ENCODE results near the gene LCN6. TPM values are rescaled to one million over a fixed set of nuclear protein-coding genes. Genes with fewer than 3 reads are reported as not detected.

The LCN6 gene
- total and polyA plus RNA-seq, 12 donors: 1.5 to 261 (median 4.6) TPM

DNA sequence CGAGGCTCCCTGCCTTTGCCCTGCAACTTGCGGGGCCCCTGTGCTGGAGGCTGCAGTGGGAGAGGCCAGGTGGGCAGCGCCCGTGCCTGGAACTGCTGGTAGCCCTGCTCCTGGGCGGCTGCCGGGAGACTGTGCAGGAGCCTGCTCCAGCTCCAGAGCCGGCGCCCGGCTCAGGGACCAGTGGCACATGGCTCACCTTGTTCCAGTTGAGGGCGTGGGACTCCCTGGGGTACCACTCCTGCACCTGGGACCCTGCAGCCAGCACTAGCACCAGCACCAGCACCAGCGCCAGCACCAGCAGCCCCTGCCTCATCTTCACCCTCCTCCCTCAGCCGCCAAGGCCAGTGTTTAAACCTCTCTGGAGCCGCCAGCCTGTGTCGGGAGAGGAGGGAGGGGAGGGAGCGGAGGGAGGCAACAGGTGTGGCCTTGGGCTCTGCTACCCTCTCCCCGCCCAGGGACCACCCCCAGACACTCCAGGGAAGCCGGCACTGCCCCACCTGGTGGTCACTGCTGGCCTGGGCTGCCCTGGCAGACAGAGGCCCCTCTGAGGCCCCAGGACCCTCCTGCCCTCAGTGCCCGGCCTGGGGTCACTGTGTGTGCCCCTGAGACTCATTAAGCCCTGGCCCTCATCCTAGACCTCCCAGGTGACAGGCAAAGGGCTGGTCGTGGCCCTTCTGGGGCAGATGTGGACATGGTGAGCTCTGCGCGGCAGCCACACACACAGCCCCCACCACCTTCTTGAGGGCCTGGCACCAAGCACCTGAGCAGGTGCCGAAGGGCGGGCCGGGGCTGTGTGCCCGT lies 5.5 kb downstream of the LCN6 start, which contains the start of gene LCN10:
TSS of gene LCN10 (minus strand) at position 350 of the 801 bp plus-strand sequence. CDS start at position 313, 37 bp downstream.
- ATAC-seq: peak in 1 of 8 donors; percentile 6
- Histone ChIP-seq H3K36me3 (no peaks in the 10 kb centered on the region), H3K4me1 (peaks cover 11 to 42% (median 25%) of the 10 kb centered on the region in 9 donors), H3K4me3 (peak within 1 kb of the TSS in 8 of 10 donors; percentile 5 to 30 (median 16)), H3K27me3 (peaks cover 0 to 25% (median 19%) of the 10 kb centered on the region in 7 donors), H3K27ac (peak within 1 kb of the TSS in 2 of 10 donors; percentile 26 to 39), H3K9me3 (no peaks in the 10 kb centered on the region)
- no peak for DNase-seq
- WGBS, 2 donors: 70 to 71% methylated on average over 23 to 25 of the region's 25 CpGs
- TF ChIP-seq, protein P1, sequence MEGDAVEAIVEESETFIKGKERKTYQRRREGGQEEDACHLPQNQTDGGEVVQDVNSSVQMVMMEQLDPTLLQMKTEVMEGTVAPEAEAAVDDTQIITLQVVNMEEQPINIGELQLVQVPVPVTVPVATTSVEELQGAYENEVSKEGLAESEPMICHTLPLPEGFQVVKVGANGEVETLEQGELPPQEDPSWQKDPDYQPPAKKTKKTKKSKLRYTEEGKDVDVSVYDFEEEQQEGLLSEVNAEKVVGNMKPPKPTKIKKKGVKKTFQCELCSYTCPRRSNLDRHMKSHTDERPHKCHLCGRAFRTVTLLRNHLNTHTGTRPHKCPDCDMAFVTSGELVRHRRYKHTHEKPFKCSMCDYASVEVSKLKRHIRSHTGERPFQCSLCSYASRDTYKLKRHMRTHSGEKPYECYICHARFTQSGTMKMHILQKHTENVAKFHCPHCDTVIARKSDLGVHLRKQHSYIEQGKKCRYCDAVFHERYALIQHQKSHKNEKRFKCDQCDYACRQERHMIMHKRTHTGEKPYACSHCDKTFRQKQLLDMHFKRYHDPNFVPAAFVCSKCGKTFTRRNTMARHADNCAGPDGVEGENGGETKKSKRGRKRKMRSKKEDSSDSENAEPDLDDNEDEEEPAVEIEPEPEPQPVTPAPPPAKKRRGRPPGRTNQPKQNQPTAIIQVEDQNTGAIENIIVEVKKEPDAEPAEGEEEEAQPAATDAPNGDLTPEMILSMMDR (IDR thresholded peaks at IDR 0.05): peak in 6 of 9 donors; percentile 13 to 41 (median 26)
- intact Hi-C loops (cut with DNase I): no loop called here

DNA sequence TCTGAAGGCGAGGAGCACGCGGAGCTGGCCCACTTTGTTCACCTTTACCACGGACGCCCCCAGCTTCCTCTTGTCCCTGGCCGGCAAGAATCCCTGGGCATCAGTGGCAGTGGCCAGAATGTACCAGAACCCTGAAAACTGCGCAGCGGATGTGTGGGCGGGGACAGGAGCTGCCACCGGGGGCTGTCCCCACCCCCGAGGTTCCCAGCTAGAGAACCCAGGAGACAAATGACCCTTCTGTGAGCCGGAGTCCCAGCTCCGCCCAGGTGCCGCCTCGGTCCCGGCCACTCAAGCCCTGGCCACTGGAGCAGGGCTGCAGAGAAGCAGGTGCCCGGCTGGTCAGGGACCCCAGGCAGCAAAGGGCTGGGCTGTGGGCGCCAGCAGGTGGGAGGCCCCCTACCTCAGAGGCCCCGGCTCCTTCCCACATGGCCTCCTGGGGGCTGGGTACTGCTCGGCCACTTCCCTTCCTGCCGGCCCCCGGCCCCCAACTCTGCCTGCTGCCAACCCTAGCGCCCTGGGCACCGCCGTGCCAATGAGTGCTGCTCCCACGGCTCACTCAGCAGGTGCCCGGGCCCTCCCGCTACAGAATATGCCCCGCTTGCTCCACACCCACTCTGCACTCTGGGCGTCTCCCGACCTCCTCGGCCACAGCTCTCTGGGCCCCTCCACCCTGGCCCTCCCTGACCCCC lies 6.3 kb downstream of the LCN6 start:
- Histone ChIP-seq H3K4me1 (peaks cover 11 to 42% (median 25%) of the 10 kb centered on the region in 9 donors), H3K4me3 (peak overlapping the region in 8 of 10 donors; percentile 5 to 30 (median 16)), H3K36me3 (no peaks in the 10 kb centered on the region), H3K9me3 (no peaks in the 10 kb centered on the region), H3K27ac (peak overlapping the region in 2 of 10 donors; percentile 26 to 39), H3K27me3 (peaks cover 0 to 25% (median 19%) of the 10 kb centered on the region in 7 donors)
- no peak for DNase-seq
- intact Hi-C loops (cut with DNase I): no loop called here
- WGBS, 2 donors: 52 to 60% methylated on average over 32 of the region's 32 CpGs
- TF ChIP-seq, protein P1 (IDR thresholded peaks at IDR 0.05): no peak
- ATAC-seq: peak in 7 of 8 donors; percentile 8 to 46 (median 13)

DNA sequence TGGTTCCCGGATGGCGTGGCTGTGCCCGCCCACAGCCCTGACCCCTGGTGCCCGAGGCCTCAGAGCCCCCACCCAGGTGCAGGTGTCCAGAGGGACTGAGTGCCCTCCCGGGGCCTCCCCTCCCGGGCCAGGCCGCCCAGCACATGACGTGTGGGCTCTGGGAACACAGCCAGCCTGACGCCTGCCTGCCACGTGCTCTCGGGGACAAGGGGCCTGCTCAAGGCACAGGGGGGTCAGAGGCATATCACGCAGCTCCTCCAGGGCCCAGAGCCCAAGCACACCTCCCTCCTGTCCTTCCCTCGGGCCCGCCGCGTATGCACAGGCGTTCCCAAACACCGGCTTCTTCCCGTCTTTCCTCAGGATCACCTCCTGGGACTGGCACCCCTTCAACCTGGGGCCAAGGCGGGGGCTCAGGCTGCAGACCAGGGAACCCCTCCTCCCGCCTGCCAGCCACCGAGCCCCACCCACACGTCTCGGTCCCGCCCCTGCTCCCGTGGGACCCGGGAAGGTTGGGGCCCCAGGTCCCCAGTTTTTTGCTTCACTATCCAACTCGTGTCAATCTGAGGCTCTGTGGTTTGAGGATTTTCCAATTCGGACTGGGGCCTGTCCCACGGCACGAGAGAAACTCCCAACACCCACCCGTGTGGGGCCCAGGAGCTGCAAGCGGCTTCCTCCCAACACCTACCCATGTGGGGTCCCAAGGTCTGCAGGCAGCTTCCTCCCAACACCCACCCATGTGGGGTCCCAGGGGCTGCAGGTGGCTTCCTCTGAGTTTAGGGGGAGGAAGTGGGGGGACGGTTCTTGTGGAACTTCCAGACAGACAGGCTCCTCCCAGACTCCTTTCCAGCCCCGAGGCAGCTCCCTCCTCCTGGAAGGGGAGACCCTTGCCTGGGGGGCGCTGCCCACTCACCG lies 7.1 kb downstream of the LCN6 start:
- Histone ChIP-seq H3K27ac (peak overlapping the region in 2 of 10 donors; percentile 26 to 39), H3K27me3 (peaks cover 0 to 25% (median 19%) of the 10 kb centered on the region in 7 donors), H3K4me3 (peak overlapping the region in 6 of 10 donors; percentile 5 to 30 (median 16)), H3K36me3 (no peaks in the 10 kb centered on the region), H3K4me1 (peaks cover 11 to 36% (median 22%) of the 10 kb centered on the region in 9 donors), H3K9me3 (no peaks in the 10 kb centered on the region)
- TF ChIP-seq, protein P1 (IDR thresholded peaks at IDR 0.05): no peak
- ATAC-seq (peak; percentile 52 to 82 (median 68)), DNase-seq (peak; percentile 55 to 62)
- intact Hi-C loops (cut with DNase I): no loop called here
- WGBS, 2 donors: 22 to 26% methylated on average over 37 of the region's 37 CpGs

Measured in heart right ventricle (tissue), 16 donors.